Suprapubic skin (tissue), 4 donors: ENCODE data around the gene PHYHIPL.

ENCODE experiments used
- EP300 ChIP-seq: sonication (generic); formaldehyde crosslinking; IDR thresholded peaks from one replicate; pipeline ENCODE4 v1.6.1; 2017; ENCODE audit warnings: antibody characterized with exemption
- POLR2A ChIP-seq, 2 donors: fragments of 450-650 bp; IDR thresholded peaks; one replicate each; pipeline ENCODE4 v1.6.1; 2017; ENCODE audit warnings: antibody characterized with exemption in 2 of 2, mild to moderate bottlenecking in 2 of 2, moderate library complexity in 2 of 2
- POLR2AphosphoS5 ChIP-seq, 3 donors: sonication (generic); formaldehyde crosslinking; IDR thresholded peaks; one replicate each; pipeline ENCODE4 v1.6.1; 2017; ENCODE audit warnings: antibody characterized with exemption in 3 of 3
- TF ChIP-seq, protein P1 (sequence below), 2 donors: fragments of 200-600 bp in 1 of 2; fragments of 450-650 bp in 1 of 2; sonication (generic) in 1 of 2; IDR thresholded peaks; one replicate each; pipeline ENCODE4 v1.5.1; 2016 to 2019; ENCODE audit warnings: antibody characterized with exemption in 2 of 2, mild to moderate bottlenecking in 1 of 2, moderate library complexity in 1 of 2

DNA sequence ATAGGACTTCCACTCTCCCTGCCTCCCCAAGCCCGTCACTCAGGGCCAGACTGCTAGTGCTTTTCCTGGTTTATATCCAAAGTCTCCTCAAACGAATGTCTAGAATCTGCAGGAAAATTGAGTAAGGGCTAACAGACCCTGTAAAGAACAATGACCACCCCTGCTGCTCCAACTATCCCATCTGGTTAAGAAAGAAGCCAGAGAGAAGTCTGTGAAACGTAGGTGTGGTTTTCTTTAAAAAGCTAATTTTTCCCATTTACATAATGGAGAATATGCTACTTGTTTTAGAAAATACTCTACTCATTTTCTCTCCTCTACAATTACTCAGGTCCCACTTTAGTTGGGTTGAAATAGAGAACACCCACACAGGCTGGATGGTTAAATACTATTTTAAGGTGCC is 113.4 kb downstream of the PHYHIPL start:
- TF ChIP-seq, protein P1, sequence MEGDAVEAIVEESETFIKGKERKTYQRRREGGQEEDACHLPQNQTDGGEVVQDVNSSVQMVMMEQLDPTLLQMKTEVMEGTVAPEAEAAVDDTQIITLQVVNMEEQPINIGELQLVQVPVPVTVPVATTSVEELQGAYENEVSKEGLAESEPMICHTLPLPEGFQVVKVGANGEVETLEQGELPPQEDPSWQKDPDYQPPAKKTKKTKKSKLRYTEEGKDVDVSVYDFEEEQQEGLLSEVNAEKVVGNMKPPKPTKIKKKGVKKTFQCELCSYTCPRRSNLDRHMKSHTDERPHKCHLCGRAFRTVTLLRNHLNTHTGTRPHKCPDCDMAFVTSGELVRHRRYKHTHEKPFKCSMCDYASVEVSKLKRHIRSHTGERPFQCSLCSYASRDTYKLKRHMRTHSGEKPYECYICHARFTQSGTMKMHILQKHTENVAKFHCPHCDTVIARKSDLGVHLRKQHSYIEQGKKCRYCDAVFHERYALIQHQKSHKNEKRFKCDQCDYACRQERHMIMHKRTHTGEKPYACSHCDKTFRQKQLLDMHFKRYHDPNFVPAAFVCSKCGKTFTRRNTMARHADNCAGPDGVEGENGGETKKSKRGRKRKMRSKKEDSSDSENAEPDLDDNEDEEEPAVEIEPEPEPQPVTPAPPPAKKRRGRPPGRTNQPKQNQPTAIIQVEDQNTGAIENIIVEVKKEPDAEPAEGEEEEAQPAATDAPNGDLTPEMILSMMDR (IDR thresholded peaks at IDR 0.05), result no peak
- TF ChIP-seq POLR2A (IDR thresholded peaks at IDR 0.05), result no peak
- TF ChIP-seq POLR2AphosphoS5 (IDR thresholded peaks at IDR 0.05), result no peak
- TF ChIP-seq EP300, result no peak
